HG02840 (cell line): ENCODE results near the gene KRT14.
"Not testable (repeated sequence)": the region's sequence is repeated elsewhere in the genome, so short reads cannot be mapped to it uniquely, and the experiment has no call there.

ENCODE experiments used
- ATAC-seq: cut with Tn5 transposase; IDR thresholded peaks from one replicate; pipeline ENCODE4 v1.9.1; 2021; ENCODE audit warnings: mild to moderate bottlenecking, moderate library complexity, moderate number of reproducible peaks; ENCODE audit not compliant: unreplicated experiment, low FRiP score

Gene KRT14

GRCh38 chr17:41623184-41623861 lies 36.6 kb upstream of the KRT14 start:
- ATAC-seq: not testable (repeated sequence)

- ATAC-seq: not testable (repeated sequence)
Measured at GRCh38 chr17:41622340-41623183, 35.9 kb upstream of the KRT14 start.

- no peak for ATAC-seq
Measured at GRCh38 chr17:41621916-41622315, 35.2 kb upstream of the KRT14 start.

- not testable (repeated sequence) for ATAC-seq
Measured at GRCh38 chr17:41621435-41621817, 34.7 kb upstream of the KRT14 start.

GRCh38 chr17:41620583-41621434 lies 34.1 kb upstream of the KRT14 start:
- ATAC-seq: no peak

- not testable (repeated sequence) for ATAC-seq
Measured at GRCh38 chr17:41619927-41620582, 33.4 kb upstream of the KRT14 start.

GRCh38 chr17:41619036-41619926 lies 32.6 kb upstream of the KRT14 start:
- no peak for ATAC-seq

- ATAC-seq: no peak
Measured at GRCh38 chr17:41618341-41619035, 31.8 kb upstream of the KRT14 start.

- no peak for ATAC-seq
Measured at GRCh38 chr17:41617698-41618097, 31.0 kb upstream of the KRT14 start.

GRCh38 chr17:41617136-41617535 lies 30.4 kb upstream of the KRT14 start:
- ATAC-seq: no peak

- not testable (repeated sequence) for ATAC-seq
Measured at GRCh38 chr17:41616486-41616885, 29.8 kb upstream of the KRT14 start.

- ATAC-seq: no peak
Measured at GRCh38 chr17:41615454-41615853, 28.8 kb upstream of the KRT14 start.

- ATAC-seq: not testable (repeated sequence)
Measured at GRCh38 chr17:41614767-41615166, 28.1 kb upstream of the KRT14 start.

- no peak for ATAC-seq
Measured at GRCh38 chr17:41614098-41614497, 27.4 kb upstream of the KRT14 start.

- no peak for ATAC-seq
Measured at GRCh38 chr17:41613277-41614082, 26.8 kb upstream of the KRT14 start.

GRCh38 chr17:41612376-41613160 lies 25.9 kb upstream of the KRT14 start, which contains the start of gene KRT16:
TSS of gene KRT16 (minus strand) at chr17:41612767. CDS start at chr17:41612688, 79 bp downstream.
- ATAC-seq: not testable (repeated sequence)
